D721Med (cell line): ENCODE data around the gene CCDC116.

Experiments
- DNase-seq: peaks from one replicate; pipeline ENCODE4 v3.0.0; 2011; ENCODE audit warnings: low spot score; ENCODE audit not compliant: insufficient read length
- FAIRE-seq: peaks from 2 replicates; lab custom pipeline; 2011; peaks lifted over from hg19 to GRCh38; lab: Jason Lieb, UNC
- TF ChIP-seq, protein P1 (sequence below): IDR thresholded peaks from 2 replicates; pipeline ENCODE4 v1.5.1; 2012; ENCODE audit warnings: mild to moderate bottlenecking, control low read depth; ENCODE audit not compliant: insufficient read depth; ENCODE audit errors: missing control alignments

CCDC116 gene

GRCh38 chr22:21681566-21682370 is 49.2 kb downstream of the CCDC116 start:
- DNase-seq: no peak
- TF ChIP-seq, protein P1, sequence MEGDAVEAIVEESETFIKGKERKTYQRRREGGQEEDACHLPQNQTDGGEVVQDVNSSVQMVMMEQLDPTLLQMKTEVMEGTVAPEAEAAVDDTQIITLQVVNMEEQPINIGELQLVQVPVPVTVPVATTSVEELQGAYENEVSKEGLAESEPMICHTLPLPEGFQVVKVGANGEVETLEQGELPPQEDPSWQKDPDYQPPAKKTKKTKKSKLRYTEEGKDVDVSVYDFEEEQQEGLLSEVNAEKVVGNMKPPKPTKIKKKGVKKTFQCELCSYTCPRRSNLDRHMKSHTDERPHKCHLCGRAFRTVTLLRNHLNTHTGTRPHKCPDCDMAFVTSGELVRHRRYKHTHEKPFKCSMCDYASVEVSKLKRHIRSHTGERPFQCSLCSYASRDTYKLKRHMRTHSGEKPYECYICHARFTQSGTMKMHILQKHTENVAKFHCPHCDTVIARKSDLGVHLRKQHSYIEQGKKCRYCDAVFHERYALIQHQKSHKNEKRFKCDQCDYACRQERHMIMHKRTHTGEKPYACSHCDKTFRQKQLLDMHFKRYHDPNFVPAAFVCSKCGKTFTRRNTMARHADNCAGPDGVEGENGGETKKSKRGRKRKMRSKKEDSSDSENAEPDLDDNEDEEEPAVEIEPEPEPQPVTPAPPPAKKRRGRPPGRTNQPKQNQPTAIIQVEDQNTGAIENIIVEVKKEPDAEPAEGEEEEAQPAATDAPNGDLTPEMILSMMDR: no peak
- FAIRE-seq: no peak

GRCh38 chr22:21682385-21683175 is 50.0 kb downstream of the CCDC116 start:
- TF ChIP-seq, protein P1: no peak
- DNase-seq (no peak), FAIRE-seq (no peak)

DNA sequence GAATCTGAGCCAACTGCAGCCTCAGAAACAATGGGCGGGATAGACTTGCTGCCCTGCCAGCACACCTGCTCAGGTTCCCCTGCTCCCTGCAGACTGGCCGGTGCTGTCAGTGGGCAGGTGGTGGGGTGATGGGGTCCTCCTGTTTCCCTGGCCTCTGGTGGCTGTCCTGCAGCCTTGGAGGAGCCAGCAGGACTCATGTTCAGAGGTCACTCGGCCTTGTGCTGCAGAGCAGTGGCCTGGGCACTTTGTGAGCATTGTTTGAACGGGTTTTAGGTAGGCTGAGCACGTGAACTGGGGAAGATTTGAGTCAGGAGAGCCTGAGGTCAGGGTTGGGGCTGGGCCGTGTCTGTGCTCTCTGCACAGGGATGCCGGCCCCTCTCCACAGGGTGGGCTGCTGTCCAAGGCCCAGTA is 50.8 kb downstream of the CCDC116 start:
- FAIRE-seq (no peak), DNase-seq (no peak)
- TF ChIP-seq, protein P1: no peak

DNA sequence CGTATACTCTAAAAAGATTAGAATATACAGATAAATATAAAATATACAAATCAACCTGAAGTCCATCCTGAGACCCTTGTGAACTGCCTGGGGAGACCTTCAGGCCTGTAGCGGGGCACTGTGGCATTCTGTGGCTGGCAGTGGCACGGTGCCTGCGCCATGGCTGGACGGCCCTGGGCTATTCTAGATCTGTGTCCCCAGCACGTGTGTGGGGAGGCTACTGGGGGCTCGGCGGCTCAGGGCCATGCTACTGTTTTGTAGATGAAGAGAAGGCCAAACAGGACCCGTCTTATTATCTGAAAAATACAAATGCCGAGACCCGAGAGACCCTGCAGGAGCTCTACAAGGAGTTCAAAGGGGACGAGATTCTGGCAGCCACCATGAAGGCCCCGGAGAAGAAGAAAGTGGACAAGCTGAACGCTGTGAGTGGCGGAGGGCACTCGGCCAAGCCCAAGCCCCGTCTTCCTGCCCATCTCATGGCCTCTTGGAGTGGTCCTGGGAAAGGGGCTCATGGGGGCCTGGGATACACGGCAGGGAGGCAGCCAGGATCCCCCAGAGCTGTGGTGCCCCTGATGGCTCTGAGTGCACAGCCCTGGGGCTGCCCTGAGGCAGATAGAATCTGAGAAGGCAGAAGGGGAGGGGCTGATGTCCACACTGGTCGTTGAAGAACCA is 52.1 kb downstream of the CCDC116 start:
- DNase-seq (no peak), FAIRE-seq (no peak)

DNA sequence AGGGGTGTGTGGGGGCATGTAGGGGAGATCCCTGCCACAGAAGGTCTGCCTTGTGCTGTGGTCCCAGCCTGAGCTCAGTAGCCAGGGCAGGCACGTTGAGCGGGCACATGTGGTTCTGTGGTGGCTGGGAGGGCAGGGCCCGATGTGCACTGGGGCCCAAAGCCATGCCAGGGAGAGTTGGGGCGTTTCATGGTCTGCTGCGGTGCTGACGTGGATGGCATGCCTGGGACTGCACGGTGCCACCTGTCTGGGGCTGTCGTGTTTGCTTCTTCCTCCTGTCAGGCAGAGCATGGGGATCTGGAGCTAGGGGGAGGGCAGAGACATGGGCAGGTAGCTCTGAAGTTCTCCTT is 52.6 kb downstream of the CCDC116 start:
- FAIRE-seq (no peak), DNase-seq (no peak)
- TF ChIP-seq, protein P1: no peak

More for the DNA sequence above, 52.1 kb downstream of the CCDC116 start:
- TF ChIP-seq, protein P1: no peak

- FAIRE-seq (no peak), DNase-seq (no peak)
- TF ChIP-seq, protein P1: no peak
These were observed 53.6 kb downstream of the CCDC116 start for GRCh38 chr22:21686193-21686608.
